RPMI8226 (cell line): ENCODE results near the gene COX6A1.

ENCODE experiments used
- DNase-seq: peaks from one replicate; pipeline ENCODE4 v3.0.0-alpha.2; 2015

The COX6A1 gene

DNA sequence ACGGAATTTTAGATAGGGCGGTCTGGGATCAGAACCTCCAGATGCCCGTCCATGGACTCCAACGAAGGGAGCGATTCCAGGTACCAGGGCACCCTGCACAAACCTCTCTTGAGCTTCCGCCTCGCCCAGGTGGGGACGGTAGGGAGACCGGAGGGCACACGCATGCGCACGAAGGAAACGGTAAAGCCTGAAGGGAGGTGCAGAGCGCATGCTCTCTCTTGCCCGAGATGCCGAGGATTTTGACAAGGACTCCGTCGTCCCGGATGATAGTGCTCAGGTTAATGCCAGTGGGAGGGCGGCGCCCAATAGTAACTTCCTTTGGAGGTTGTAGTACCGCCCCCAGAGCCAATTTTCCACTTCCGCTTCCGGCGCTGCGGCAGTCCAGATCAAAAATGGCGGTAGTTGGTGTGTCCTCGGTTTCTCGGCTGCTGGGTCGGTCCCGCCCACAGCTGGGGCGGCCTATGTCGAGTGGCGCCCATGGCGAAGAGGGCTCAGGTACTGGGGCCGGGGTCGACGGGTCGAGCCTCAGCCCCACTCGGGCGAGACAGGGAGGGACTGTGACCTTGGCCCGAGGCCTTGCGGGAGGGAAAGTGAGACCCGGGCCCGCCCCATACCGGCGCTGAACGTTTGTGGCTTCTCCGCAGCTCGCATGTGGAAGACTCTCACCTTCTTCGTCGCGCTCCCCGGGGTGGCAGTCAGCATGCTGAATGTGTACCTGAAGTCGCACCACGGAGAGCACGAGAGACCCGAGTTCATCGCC is at the start of gene COX6A1:
Gene COX6A1, plus strand, starts transcription at position 379 of the 760 bp plus-strand sequence. Its CDS starts 14 bp downstream, at position 393.
- DNase-seq = peak; percentile 99

- DNase-seq = no peak
Observed at GRCh38 chr12:120388691-120389481, 49.0 kb upstream of the COX6A1 start.

- no peak for DNase-seq
Observed at GRCh38 chr12:120390540-120391120, 47.3 kb upstream of the COX6A1 start.

DNA sequence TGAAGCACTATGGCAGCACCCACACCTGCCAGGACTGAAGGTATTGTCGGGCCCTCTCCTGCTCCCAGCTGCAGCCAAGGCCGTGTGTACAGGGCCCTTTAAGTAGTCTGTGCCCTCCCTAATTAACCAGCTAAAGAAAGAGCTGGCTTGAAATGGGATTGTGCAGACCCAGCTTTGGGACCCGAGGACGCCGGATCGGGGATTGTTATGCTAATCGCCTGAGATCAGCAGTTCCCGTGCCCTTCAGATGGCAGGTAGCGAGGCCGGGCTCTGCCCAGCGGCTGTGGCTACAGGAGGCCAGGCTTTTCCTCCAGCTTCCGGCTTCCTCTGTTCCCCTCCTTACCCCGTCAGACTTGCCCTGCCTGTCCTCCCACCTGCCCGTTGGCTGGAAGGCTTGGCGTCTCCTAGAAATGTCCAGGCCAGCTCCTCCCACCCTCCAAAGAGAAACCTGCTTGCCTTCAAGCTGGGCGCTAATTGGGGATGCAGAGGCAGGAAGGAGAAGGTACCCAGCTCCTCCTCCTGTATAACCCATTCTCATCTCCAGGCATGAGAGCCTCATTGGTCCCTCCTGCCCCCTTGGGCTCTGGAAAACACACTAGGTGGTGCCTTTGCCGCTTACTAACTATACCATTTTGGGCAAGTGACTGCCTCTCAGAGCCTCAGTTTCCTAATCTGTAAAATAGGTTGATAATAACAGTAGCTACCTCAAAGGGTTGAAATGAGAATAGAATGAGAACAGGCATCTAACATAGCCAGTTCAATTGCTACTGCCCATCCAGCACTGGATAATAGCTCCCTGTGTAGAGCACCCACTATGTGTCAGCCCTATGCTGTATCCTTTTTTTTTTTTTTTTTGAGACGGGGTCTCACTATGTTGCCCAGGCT is 43.2 kb upstream of the COX6A1 start:
- DNase-seq = no peak

- DNase-seq = no peak
Observed at GRCh38 chr12:120397824-120398540, 39.9 kb upstream of the COX6A1 start.

GRCh38 chr12:120399531-120399930 is 38.4 kb upstream of the COX6A1 start:
- DNase-seq = no peak

DNA sequence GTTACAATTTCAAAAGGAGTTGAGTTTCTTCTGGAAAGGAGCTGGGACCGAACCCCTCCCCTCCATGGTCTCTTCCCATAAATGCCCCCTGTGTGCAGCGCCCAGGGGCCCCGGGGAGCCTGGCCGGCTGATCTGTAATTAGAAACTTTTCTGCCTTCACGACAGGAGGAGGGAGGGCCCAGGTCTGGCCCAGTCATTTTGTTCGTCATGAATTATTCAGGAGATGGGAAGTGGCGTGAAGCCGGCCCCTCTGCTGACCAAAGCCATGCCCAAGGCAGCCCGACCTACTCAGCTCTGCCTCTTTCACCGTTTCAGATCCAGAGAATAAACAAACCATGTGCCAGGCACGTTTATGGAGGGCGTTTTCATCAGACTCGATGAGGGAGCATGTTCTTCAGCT is 35.7 kb upstream of the COX6A1 start:
- DNase-seq = no peak

- no peak for DNase-seq
Observed at GRCh38 chr12:120403869-120404268, 34.0 kb upstream of the COX6A1 start.

- no peak for DNase-seq
Observed at GRCh38 chr12:120404271-120404670, 33.6 kb upstream of the COX6A1 start.

GRCh38 chr12:120406069-120406468 is 31.8 kb upstream of the COX6A1 start:
- DNase-seq = no peak

DNA sequence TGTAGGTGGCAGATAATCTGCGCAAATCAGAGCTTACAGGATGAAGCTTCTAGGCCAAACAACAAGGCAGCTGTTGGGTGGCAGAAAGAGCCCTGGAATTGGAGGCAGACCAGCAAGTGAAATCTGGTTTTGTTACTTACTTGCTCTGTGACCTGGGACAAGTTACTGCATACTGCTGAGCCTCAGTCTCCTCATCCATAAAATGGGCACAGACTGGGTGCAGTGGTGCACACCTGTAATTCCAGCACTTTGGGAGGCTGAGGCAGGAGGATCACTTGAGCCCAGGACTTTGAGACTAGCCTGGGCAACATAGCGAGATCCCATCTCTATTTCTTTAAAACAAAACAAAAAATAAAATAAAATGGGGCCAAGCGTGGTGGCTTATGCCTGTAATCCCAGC is 31.4 kb upstream of the COX6A1 start:
- DNase-seq = no peak

- DNase-seq = no peak
Observed at GRCh38 chr12:120408771-120409170, 29.1 kb upstream of the COX6A1 start.

GRCh38 chr12:120412421-120412820 is 25.5 kb upstream of the COX6A1 start:
- DNase-seq = no peak

DNA sequence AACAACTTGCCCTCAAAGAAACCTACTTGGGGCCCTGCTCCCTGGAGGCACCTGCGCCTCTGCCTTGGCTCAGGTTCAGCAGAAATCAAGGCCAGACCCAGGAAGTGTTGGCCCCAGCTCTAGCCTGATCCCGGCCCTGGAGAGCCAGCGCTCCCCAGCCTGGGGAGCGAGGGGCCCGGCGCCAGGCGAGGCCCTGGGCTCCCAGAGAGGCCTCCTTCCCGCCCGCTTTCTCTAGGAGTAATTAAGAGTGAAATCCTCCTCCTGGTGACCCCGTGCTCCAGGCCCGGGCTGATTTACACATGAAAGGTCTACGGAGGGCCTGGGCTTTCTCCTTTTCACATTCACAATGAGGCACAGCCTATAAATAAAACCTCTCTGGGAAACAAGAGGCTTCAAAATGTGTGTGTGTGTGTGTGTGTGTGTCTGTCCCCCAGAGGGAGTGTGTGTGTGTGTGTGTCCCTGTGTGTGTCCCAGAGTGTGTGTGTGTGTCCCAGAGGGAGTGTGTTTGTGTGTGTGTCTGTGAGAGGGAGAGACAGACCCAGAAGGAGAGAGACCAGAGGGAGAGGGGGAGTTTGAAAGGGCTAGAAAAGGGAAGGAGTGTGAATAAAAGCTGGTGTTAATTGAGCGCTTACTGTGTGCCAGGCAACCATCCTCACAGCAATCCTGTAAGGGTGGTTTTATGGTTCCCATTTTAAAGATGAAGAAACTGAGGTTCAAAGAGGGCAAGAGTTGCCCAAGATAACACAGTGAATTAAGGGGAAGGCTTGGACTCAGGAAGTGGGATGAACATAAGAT is 23.8 kb upstream of the COX6A1 start:
- DNase-seq = peak; percentile 57

- no peak for DNase-seq
Observed at GRCh38 chr12:120416490-120417216, 21.3 kb upstream of the COX6A1 start.

DNA sequence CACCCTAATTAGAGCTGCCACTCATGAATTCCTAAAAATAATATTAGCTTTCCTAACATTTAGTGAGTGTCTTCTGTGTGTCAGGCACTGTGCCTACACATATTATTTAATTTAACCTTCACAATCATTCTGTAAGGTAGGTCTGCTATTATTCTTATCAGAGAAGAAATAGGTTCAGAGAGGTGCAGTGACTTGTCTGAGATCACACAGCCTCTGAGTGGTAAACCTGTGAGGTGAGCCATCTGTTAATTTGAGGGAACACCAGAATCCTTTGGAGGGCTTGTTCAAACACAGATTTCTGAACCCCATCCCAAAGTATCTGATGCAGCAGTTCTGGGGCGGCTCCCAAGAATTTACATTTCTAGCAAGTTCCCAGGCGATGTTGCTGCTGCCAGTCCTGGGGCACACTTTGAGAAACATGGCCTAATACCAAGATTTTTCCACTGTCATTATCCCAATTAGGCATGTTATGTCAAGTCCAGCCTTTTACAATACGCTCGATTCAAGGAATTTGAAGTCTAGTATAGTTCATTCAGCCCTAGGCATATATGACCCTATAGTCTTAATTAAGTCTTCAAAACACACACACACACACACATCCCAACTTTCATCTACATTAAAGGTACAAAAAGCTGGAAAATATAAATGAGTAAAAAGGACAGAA is 19.9 kb upstream of the COX6A1 start:
- no peak for DNase-seq

DNA sequence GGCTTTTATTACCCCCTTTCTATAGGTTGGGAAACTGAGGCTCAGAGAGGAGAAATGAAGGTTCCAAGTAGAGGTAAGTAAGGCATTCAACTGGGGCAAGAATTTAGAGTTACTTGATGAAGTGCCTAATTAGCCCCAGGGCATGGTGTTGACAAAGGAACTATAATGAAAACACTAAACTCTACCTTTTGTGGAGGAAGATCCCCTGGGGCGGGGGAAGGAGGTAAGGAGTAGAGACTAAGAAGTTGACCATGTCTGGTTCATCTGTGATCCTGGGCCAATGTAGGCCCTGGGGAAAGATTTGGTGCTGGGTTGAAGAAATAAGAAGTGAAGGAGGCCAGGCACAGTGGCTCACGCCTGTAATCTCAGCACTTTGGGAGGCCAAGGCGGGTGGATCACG is 16.2 kb upstream of the COX6A1 start:
- DNase-seq = no peak

DNA sequence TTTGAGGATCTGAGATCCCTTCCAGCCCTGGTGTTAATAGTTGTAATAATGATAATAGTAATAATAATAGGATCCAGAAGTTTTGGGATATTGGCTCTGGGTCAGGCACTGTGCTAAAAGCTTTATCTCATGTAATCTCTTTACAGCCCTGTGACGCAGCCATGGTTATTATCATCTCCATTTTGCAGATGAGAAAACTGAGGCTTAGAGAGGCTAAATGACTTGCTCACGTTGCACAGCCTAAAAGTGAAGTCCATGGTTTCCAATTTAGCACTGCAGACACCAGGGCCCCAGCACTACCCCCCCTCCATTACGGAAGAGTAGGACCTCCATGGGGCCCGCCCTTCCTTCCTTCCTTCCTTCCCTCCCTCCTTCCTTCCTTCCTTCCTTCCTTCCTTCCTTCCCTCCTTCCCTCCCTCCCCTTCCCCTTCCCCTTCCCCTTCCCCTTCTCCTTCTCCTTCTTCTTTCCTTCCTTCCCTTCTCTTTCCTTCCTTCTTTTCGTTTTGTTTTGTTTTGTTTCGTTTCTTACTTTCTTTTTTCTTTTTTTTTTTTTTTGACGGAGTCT is 14.9 kb upstream of the COX6A1 start:
- no peak for DNase-seq

GRCh38 chr12:120425797-120426196 is 12.1 kb upstream of the COX6A1 start:
- no peak for DNase-seq
